PC-3 (cell line): Measurements from ENCODE around the gene NTN1.

Experiments used
- EZH2 ChIP-seq: fragments of 300-600 bp; sonication (generic); IDR thresholded peaks from one replicate; pipeline ENCODE4 v1.6.1; 2017; ENCODE audit warnings: antibody characterized with exemption, mild to moderate bottlenecking, low read length; ENCODE audit not compliant: unreplicated experiment
- TF ChIP-seq, protein P1 (sequence below): fragments of 300-600 bp; sonication (generic); conservative IDR thresholded peaks from 2 replicates; pipeline ENCODE4 v1.5.1; 2017; ENCODE audit warnings: antibody characterized with exemption, low read depth, mild to moderate bottlenecking, low read length

DNA sequence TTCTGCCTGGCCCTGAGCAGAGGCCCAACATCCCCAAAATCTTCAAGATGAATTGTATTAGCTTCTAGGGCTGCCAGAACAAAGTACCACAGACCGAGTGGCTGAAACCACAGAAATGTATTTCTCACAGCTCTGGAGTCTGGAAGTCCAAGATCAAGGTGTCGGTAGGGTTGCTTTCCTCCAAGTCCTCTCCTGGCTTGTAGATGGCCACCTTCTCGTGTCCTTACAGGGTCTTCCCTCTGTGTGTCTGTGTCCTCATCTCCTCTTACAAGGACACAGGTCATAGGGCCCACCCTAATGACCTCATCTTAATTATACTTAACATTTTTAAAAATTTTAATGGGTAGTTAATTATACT lies 215.7 kb downstream of the NTN1 start:
- TF ChIP-seq, protein P1, sequence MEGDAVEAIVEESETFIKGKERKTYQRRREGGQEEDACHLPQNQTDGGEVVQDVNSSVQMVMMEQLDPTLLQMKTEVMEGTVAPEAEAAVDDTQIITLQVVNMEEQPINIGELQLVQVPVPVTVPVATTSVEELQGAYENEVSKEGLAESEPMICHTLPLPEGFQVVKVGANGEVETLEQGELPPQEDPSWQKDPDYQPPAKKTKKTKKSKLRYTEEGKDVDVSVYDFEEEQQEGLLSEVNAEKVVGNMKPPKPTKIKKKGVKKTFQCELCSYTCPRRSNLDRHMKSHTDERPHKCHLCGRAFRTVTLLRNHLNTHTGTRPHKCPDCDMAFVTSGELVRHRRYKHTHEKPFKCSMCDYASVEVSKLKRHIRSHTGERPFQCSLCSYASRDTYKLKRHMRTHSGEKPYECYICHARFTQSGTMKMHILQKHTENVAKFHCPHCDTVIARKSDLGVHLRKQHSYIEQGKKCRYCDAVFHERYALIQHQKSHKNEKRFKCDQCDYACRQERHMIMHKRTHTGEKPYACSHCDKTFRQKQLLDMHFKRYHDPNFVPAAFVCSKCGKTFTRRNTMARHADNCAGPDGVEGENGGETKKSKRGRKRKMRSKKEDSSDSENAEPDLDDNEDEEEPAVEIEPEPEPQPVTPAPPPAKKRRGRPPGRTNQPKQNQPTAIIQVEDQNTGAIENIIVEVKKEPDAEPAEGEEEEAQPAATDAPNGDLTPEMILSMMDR, result no peak
- no peak for TF ChIP-seq EZH2
